T-helper 1 cell treated with Interleukin-12 subunit alpha and Interleukin-12 subunit beta and Interleukin-4 antibody, amounts not matched to agents 30 μg/mL and 1 μg/mL, for 36 hours (primary cell): ENCODE results near the gene PRICKLE2.

Experiments used
- H3K27ac Mint-ChIP-seq: one replicate; pipeline ENCODE4 v1.8.0; 2021; ENCODE audit warnings: mild to moderate bottlenecking, mixed read lengths
- H3K27me3 Mint-ChIP-seq: one replicate; pipeline ENCODE4 v1.8.0; 2021; ENCODE audit warnings: low read depth, mixed read lengths
- H3K36me3 Mint-ChIP-seq: one replicate; pipeline ENCODE4 v1.8.0; 2021; ENCODE audit warnings: low read depth, mixed read lengths
- H3K4me1 Mint-ChIP-seq: one replicate; pipeline ENCODE4 v1.8.0; 2021; ENCODE audit warnings: low read depth, mixed read lengths
- H3K4me3 Mint-ChIP-seq: one replicate; pipeline ENCODE4 v1.8.0; 2021; ENCODE audit warnings: mild to moderate bottlenecking, moderate library complexity, mixed read lengths
- H3K9me3 Mint-ChIP-seq: one replicate; pipeline ENCODE4 v1.8.0; 2021; ENCODE audit warnings: mixed read lengths

Gene PRICKLE2

GRCh38 chr3:64218746-64219145, 6.5 kb downstream of the PRICKLE2 start:
- Mint-ChIP-seq H3K9me3 (no peaks in the 10 kb centered on the region), H3K36me3 (no peaks in the 10 kb centered on the region), H3K27me3 (no peaks in the 10 kb centered on the region), H3K27ac (no peak overlapping the region), H3K4me3 (no peak overlapping the region), H3K4me1 (no peaks in the 10 kb centered on the region)

GRCh38 chr3:64218329-64218728, 6.9 kb downstream of the PRICKLE2 start:
- Mint-ChIP-seq H3K27ac (no peak overlapping the region), H3K9me3 (no peaks in the 10 kb centered on the region), H3K36me3 (no peaks in the 10 kb centered on the region), H3K4me3 (no peak overlapping the region), H3K27me3 (no peaks in the 10 kb centered on the region), H3K4me1 (no peaks in the 10 kb centered on the region)

- no peak overlapping the region for H3K4me3 Mint-ChIP-seq
- no peak overlapping the region for H3K27ac Mint-ChIP-seq
- H3K36me3 Mint-ChIP-seq, result no peaks in the 10 kb centered on the region
- no peaks in the 10 kb centered on the region for H3K4me1 Mint-ChIP-seq
- no peaks in the 10 kb centered on the region for H3K27me3 Mint-ChIP-seq
- H3K9me3 Mint-ChIP-seq, result no peaks in the 10 kb centered on the region
Observed at GRCh38 chr3:64216274-64217147, 8.8 kb downstream of the PRICKLE2 start.

GRCh38 chr3:64215559-64215958, 9.7 kb downstream of the PRICKLE2 start:
- Mint-ChIP-seq H3K27ac (no peak overlapping the region), H3K9me3 (no peaks in the 10 kb centered on the region), H3K4me1 (no peaks in the 10 kb centered on the region), H3K27me3 (peaks cover 4% of the 10 kb centered on the region), H3K4me3 (no peak overlapping the region), H3K36me3 (no peaks in the 10 kb centered on the region)

GRCh38 chr3:64215103-64215502, 10.2 kb downstream of the PRICKLE2 start:
- no peaks in the 10 kb centered on the region for H3K9me3 Mint-ChIP-seq
- no peak overlapping the region for H3K4me3 Mint-ChIP-seq
- peaks cover 4% of the 10 kb centered on the region for H3K27me3 Mint-ChIP-seq
- H3K4me1 Mint-ChIP-seq, result no peaks in the 10 kb centered on the region
- H3K36me3 Mint-ChIP-seq, result no peaks in the 10 kb centered on the region
- no peak overlapping the region for H3K27ac Mint-ChIP-seq

GRCh38 chr3:64214381-64215018, 10.8 kb downstream of the PRICKLE2 start:
- no peak overlapping the region for H3K4me3 Mint-ChIP-seq
- no peaks in the 10 kb centered on the region for H3K36me3 Mint-ChIP-seq
- H3K27ac Mint-ChIP-seq, result no peak overlapping the region
- H3K27me3 Mint-ChIP-seq, result peaks cover 4% of the 10 kb centered on the region
- no peaks in the 10 kb centered on the region for H3K4me1 Mint-ChIP-seq
- no peaks in the 10 kb centered on the region for H3K9me3 Mint-ChIP-seq

- Mint-ChIP-seq H3K4me3 (no peak overlapping the region), H3K9me3 (no peaks in the 10 kb centered on the region), H3K27me3 (peaks cover 4% of the 10 kb centered on the region), H3K27ac (no peak overlapping the region), H3K36me3 (no peaks in the 10 kb centered on the region), H3K4me1 (no peaks in the 10 kb centered on the region)
Observed at GRCh38 chr3:64213962-64214379, 11.3 kb downstream of the PRICKLE2 start.

GRCh38 chr3:64213224-64213878, 11.9 kb downstream of the PRICKLE2 start:
- Mint-ChIP-seq H3K4me1 (no peaks in the 10 kb centered on the region), H3K27me3 (peaks cover 4% of the 10 kb centered on the region), H3K27ac (no peak overlapping the region), H3K36me3 (no peaks in the 10 kb centered on the region), H3K9me3 (no peaks in the 10 kb centered on the region), H3K4me3 (no peak overlapping the region)

GRCh38 chr3:64209866-64210621, 15.2 kb downstream of the PRICKLE2 start:
- no peak overlapping the region for H3K27ac Mint-ChIP-seq

GRCh38 chr3:64207289-64208080, 17.8 kb downstream of the PRICKLE2 start:
- H3K27me3 Mint-ChIP-seq, result peaks cover 4% of the 10 kb centered on the region

More at GRCh38 chr3:64209866-64210621, 15.2 kb downstream of the PRICKLE2 start:
- Mint-ChIP-seq H3K4me1 (no peaks in the 10 kb centered on the region), H3K36me3 (no peaks in the 10 kb centered on the region), H3K27me3 (peaks cover 4% of the 10 kb centered on the region), H3K4me3 (no peak overlapping the region), H3K9me3 (no peaks in the 10 kb centered on the region)

GRCh38 chr3:64203969-64204908, 21.0 kb downstream of the PRICKLE2 start:
- no peak overlapping the region for H3K4me3 Mint-ChIP-seq
- no peaks in the 10 kb centered on the region for H3K36me3 Mint-ChIP-seq
- no peak overlapping the region for H3K27ac Mint-ChIP-seq
- H3K4me1 Mint-ChIP-seq, result no peaks in the 10 kb centered on the region
- H3K27me3 Mint-ChIP-seq, result no peaks in the 10 kb centered on the region
- no peaks in the 10 kb centered on the region for H3K9me3 Mint-ChIP-seq

More at GRCh38 chr3:64207289-64208080, 17.8 kb downstream of the PRICKLE2 start:
- no peak overlapping the region for H3K27ac Mint-ChIP-seq
- H3K9me3 Mint-ChIP-seq, result no peaks in the 10 kb centered on the region
- no peak overlapping the region for H3K4me3 Mint-ChIP-seq
- no peaks in the 10 kb centered on the region for H3K4me1 Mint-ChIP-seq
- no peaks in the 10 kb centered on the region for H3K36me3 Mint-ChIP-seq

GRCh38 chr3:64203216-64203615, 22.1 kb downstream of the PRICKLE2 start:
- Mint-ChIP-seq H3K4me3 (no peak overlapping the region), H3K36me3 (no peaks in the 10 kb centered on the region), H3K9me3 (no peaks in the 10 kb centered on the region), H3K27ac (no peak overlapping the region), H3K4me1 (no peaks in the 10 kb centered on the region), H3K27me3 (no peaks in the 10 kb centered on the region)

GRCh38 chr3:64199932-64200331, 25.3 kb downstream of the PRICKLE2 start:
- H3K4me1 Mint-ChIP-seq, result no peaks in the 10 kb centered on the region
- no peak overlapping the region for H3K4me3 Mint-ChIP-seq
- H3K9me3 Mint-ChIP-seq, result peaks cover 6% of the 10 kb centered on the region
- H3K36me3 Mint-ChIP-seq, result no peaks in the 10 kb centered on the region
- H3K27ac Mint-ChIP-seq, result no peak overlapping the region
- no peaks in the 10 kb centered on the region for H3K27me3 Mint-ChIP-seq
